Astrocyte of the spinal cord (primary cell): ENCODE results near the gene LEO1.

Experiments
- DNase-seq: peaks from one replicate; pipeline ENCODE4 v3.0.0; 2011; ENCODE audit warnings: low read depth, low spot score
- H3K4me3 ChIP-seq: 2 replicates; pipeline ENCODE4 v1.5.1; 2011; ENCODE audit warnings: low read depth, mild to moderate bottlenecking, low read length, moderate library complexity
- CTCF ChIP-seq: IDR thresholded peaks from 2 replicates; pipeline ENCODE4 v1.5.1; 2012; ENCODE audit warnings: low read depth, mild to moderate bottlenecking, low read length, inconsistent platforms
- in situ Hi-C: cut with HindIII; loops from 2 replicates; pipeline ENCODE4 v1.10.0; 2017; ENCODE audit warnings: low sequenced_read_pairs

LEO1 gene

GRCh38 chr15:51971375-51972133 is at the start of gene LEO1:
Gene LEO1, minus strand, starts transcription at chr15:51971778. Its CDS starts 33 bp downstream, at chr15:51971745.
- peak; percentile 57 for TF ChIP-seq CTCF
- DNase-seq = peak; percentile 97
- in situ Hi-C loops = no loop called here

GRCh38 chr15:52021128-52021671 is 49.6 kb upstream of the LEO1 start:
- in situ Hi-C loops = no loop called here
- DNase-seq = peak; percentile 93
- no peak for TF ChIP-seq CTCF
- peak overlapping the region; percentile 96 for H3K4me3 ChIP-seq

More at GRCh38 chr15:51971375-51972133, at the start of gene LEO1:
- H3K4me3 ChIP-seq = peak within 1 kb of the TSS; percentile 85

- in situ Hi-C loops = no loop called here
- no peak for TF ChIP-seq CTCF
- no peak for DNase-seq
- H3K4me3 ChIP-seq = peak overlapping the region; percentile 96
Measured at GRCh38 chr15:52020221-52021085, 48.9 kb upstream of the LEO1 start.

GRCh38 chr15:52019394-52020220 is 48.0 kb upstream of the LEO1 start:
- in situ Hi-C loops = no loop called here
- peak; percentile 85 for DNase-seq

GRCh38 chr15:52018693-52019393 is 47.3 kb upstream of the LEO1 start, which contains the start of gene MAPK6:
Gene MAPK6, plus strand, starts transcription at chr15:52019219. Its CDS starts 27,242 bp downstream, at chr15:52046461.
- DNase-seq = peak; percentile 93
- TF ChIP-seq CTCF = no peak
- H3K4me3 ChIP-seq = peak within 1 kb of the TSS; percentile 96
- in situ Hi-C loops = no loop called here

More at GRCh38 chr15:52019394-52020220, 48.0 kb upstream of the LEO1 start:
- H3K4me3 ChIP-seq = peak overlapping the region; percentile 96
- TF ChIP-seq CTCF = no peak
